ENCODE measurements around the gene GFRA4. TPM values are rescaled to one million over a fixed set of nuclear protein-coding genes. Genes with fewer than 3 reads are reported as not detected.

GFRA4 gene
- total and polyA plus RNA-seq, 2 donors (not counting 1 experiment from before 2014, with no cell fraction given), result not detected

DNA sequence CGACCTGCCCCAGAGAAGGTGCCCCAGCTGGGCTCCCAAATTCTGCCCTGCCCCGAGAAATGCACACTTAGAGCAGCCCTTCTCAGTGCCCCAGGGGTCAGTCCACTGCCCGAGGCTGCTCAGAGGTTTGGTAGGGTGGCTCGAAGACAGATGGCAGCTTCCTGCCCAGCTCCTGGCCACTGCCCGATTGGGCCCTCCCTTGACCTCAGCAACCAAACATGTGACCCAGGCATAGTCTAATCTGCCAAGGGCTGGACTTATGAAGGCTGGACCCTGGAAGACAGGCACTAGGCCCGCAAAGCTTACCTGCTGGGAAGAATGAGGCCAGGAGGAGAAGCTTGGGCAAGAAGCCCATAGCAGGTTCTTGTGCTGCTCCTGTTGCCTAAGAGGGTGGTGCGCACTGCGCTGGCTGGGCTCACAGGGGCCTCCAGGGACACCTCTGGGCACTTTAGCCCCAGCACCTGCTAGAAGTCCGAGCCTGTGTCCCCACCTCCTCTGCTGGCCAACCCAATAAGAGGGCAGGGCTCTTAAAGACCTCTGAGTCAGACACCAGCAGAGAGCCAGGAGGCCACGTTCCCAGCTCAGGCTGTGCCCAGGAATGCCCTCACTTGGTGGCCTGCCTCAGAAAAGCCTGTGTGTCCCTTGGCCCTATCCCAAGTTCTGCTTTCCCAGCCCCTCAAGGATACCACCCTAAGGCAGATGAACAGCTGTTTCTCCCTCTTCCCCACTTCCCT lies 43.7 kb upstream of the GFRA4 start:
- ATAC-seq (ENCODE audit: low read depth), result no peak
- Mint-ChIP-seq H3K9me3 (ENCODE audit: insufficient read depth) (no peaks in the 10 kb centered on the region), H3K4me3 (no peak overlapping the region), H3K27me3 (peaks cover 17% of the 10 kb centered on the region), H3K4me1 (no peaks in the 10 kb centered on the region), H3K27ac (no peak overlapping the region)
- Histone ChIP-seq H3K4me1 (ENCODE audit: control insufficient read depth in 2 of 2, insufficient read depth in 2 of 2, low read length in 2 of 2) (no peaks in the 10 kb centered on the region), H3K27ac (ENCODE audit: low read length in 2 of 2) (no peak overlapping the region), H2AFZ (ENCODE audit: insufficient read depth, low read depth, low read length, poor library complexity, severe bottlenecking) (no peak overlapping the region), H3K79me2 (ENCODE audit: control insufficient read depth, insufficient read depth, low read length) (no peaks in the 10 kb centered on the region), H3K4me3 (ENCODE audit: control extremely low read depth in 1 of 5, extremely low read depth in 1 of 5, insufficient read depth in 1 of 5, low read depth in 2 of 5, low read length in 4 of 5) (no peak overlapping the region), H3K9ac (ENCODE audit: low read length) (no peak overlapping the region), H3K36me3 (replicated peaks in 1 of 2; ENCODE audit: control extremely low read depth in 1 of 2, control insufficient read depth in 1 of 2, extremely low read depth in 1 of 2, insufficient read depth in 2 of 2, low read length in 1 of 2) (no peaks in the 10 kb centered on the region), H3K9me3 (ENCODE audit: control extremely low read depth in 1 of 3, control insufficient read depth in 2 of 3, insufficient read depth in 1 of 3, low read length in 2 of 3) (no peaks in the 10 kb centered on the region), H3K27me3 (replicated peaks in 1 of 4; ENCODE audit: control extremely low read depth in 1 of 4, control insufficient read depth in 3 of 4, insufficient read depth in 4 of 4, low read length in 3 of 4) (peaks cover 0 to 17% (median 0%) of the 10 kb centered on the region in 4 experiments), H4K20me1 (ENCODE audit: control insufficient read depth, insufficient read depth, low read length, poor library complexity, severe bottlenecking) (no peaks in the 10 kb centered on the region), H3K4me2 (replicated peaks; ENCODE audit: low read depth, low read length, poor library complexity, severe bottlenecking) (no peak overlapping the region)
- DNase-seq, result no peak
- intact Hi-C loops (cut with micrococcal nuclease), result no loop called here
- TF ChIP-seq EZH2 (IDR thresholded peaks at IDR 0.05; ENCODE audit: borderline replicate concordance, insufficient read depth, low read depth, low read length, poor library complexity, severe bottlenecking), result no peak
- TF ChIP-seq, protein P1, sequence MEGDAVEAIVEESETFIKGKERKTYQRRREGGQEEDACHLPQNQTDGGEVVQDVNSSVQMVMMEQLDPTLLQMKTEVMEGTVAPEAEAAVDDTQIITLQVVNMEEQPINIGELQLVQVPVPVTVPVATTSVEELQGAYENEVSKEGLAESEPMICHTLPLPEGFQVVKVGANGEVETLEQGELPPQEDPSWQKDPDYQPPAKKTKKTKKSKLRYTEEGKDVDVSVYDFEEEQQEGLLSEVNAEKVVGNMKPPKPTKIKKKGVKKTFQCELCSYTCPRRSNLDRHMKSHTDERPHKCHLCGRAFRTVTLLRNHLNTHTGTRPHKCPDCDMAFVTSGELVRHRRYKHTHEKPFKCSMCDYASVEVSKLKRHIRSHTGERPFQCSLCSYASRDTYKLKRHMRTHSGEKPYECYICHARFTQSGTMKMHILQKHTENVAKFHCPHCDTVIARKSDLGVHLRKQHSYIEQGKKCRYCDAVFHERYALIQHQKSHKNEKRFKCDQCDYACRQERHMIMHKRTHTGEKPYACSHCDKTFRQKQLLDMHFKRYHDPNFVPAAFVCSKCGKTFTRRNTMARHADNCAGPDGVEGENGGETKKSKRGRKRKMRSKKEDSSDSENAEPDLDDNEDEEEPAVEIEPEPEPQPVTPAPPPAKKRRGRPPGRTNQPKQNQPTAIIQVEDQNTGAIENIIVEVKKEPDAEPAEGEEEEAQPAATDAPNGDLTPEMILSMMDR (IDR thresholded peaks at IDR 0.05), result no peak
- POLR2A ChIA-PET, result interaction anchor here (0.5 kb wide), 1 partner anchor 309 kb away, joined by 7 read pairs; no protein-coding TSS in a partner anchor
- CTCF ChIA-PET, result interaction anchor here (1.1 to 1.2 kb wide), 2 partner anchors 30 to 378 kb away, joined by 4 to 7 read pairs; no protein-coding TSS in a partner anchor
- WGBS (ENCODE audit: insufficient coverage), result 92% methylated on average over 10 of the region's 10 CpGs

DNA sequence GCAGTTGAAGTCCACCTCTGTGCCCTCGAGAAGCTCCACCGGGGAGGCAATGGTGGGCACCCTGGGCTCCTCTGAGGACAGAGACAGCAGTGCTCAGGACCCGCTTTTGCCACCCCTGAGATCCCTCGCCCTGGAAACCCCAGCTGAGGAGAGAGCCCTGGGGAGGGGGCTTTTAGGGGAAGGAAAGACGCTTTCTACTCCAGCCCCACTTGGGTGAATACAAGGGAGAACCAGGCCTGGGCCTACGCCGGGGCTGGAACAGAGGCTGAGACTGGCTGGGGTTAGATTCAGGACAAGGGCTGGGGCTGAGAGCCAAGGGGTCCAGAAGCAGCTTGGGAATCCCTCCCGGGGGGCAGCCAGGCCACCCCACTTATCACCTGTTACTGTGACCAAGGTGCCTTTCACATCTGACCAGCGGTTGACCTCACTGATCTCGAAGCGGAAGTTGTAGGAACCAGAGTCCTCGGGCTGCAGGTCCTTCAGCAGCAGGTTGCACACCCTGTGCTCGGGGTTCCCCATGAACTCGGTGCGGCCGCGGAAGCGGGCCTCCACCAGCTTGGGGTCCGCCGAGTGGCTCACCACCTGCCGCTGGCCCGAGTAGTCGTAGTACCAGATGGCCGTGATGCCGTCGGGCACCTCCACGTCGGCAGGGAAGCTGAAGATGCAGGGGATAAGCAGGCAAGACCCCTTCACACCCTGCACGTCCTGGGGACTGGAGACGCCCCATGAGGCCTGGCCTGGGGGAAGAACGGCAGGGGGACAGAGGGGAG lies 43.0 kb upstream of the GFRA4 start:
- no peak overlapping the region for H3K27ac ChIP-seq (ENCODE audit: low read length in 2 of 2)
- H3K4me3 ChIP-seq (ENCODE audit: control extremely low read depth in 1 of 5, extremely low read depth in 1 of 5, insufficient read depth in 1 of 5, low read depth in 2 of 5, low read length in 4 of 5), result no peak overlapping the region
- H3K79me2 ChIP-seq (ENCODE audit: control insufficient read depth, insufficient read depth, low read length), result no peaks in the 10 kb centered on the region
- Mint-ChIP-seq H3K4me3 (no peak overlapping the region), H3K9me3 (ENCODE audit: insufficient read depth) (no peaks in the 10 kb centered on the region), H3K27ac (no peak overlapping the region), H3K4me1 (no peaks in the 10 kb centered on the region), H3K27me3 (peaks cover 10% of the 10 kb centered on the region)
- no peak overlapping the region for H3K4me2 ChIP-seq (replicated peaks; ENCODE audit: low read depth, low read length, poor library complexity, severe bottlenecking)
- ChIA-PET CTCF (no interaction called here), POLR2A (no interaction called here)
- intact Hi-C loops (cut with micrococcal nuclease), result no loop called here
- DNase-seq (no peak), ATAC-seq (ENCODE audit: low read depth) (no peak)
- no peak overlapping the region for H2AFZ ChIP-seq (ENCODE audit: insufficient read depth, low read depth, low read length, poor library complexity, severe bottlenecking)
- H3K9ac ChIP-seq (ENCODE audit: low read length), result no peak overlapping the region
- no peaks in the 10 kb centered on the region for H3K9me3 ChIP-seq (ENCODE audit: control extremely low read depth in 1 of 3, control insufficient read depth in 2 of 3, insufficient read depth in 1 of 3, low read length in 2 of 3)
- no peaks in the 10 kb centered on the region for H3K36me3 ChIP-seq (replicated peaks in 1 of 2; ENCODE audit: control extremely low read depth in 1 of 2, control insufficient read depth in 1 of 2, extremely low read depth in 1 of 2, insufficient read depth in 2 of 2, low read length in 1 of 2)
- no peaks in the 10 kb centered on the region for H4K20me1 ChIP-seq (ENCODE audit: control insufficient read depth, insufficient read depth, low read length, poor library complexity, severe bottlenecking)
- WGBS (ENCODE audit: insufficient coverage), result 92% methylated on average over 30 of the region's 31 CpGs
- TF ChIP-seq, protein P1 (IDR thresholded peaks at IDR 0.05), result no peak
- TF ChIP-seq EZH2 (IDR thresholded peaks at IDR 0.05; ENCODE audit: borderline replicate concordance, insufficient read depth, low read depth, low read length, poor library complexity, severe bottlenecking), result no peak
- peaks cover 0 to 11% (median 0%) of the 10 kb centered on the region in 4 experiments for H3K27me3 ChIP-seq (replicated peaks in 1 of 4; ENCODE audit: control extremely low read depth in 1 of 4, control insufficient read depth in 3 of 4, insufficient read depth in 4 of 4, low read length in 3 of 4)
- no peaks in the 10 kb centered on the region for H3K4me1 ChIP-seq (ENCODE audit: control insufficient read depth in 2 of 2, insufficient read depth in 2 of 2, low read length in 2 of 2)

Measured in B cell (primary cell).